ENCODE data around the gene EYS. TPM values are rescaled to one million over a fixed set of nuclear protein-coding genes. Genes with fewer than 3 reads are reported as not detected.

Gene EYS
- total and polyA plus RNA-seq, 2 of the 13 experiments (the other 11 are each of a cell fraction or from before 2014, with no cell fraction given): 0.04 to 0.07 TPM

DNA sequence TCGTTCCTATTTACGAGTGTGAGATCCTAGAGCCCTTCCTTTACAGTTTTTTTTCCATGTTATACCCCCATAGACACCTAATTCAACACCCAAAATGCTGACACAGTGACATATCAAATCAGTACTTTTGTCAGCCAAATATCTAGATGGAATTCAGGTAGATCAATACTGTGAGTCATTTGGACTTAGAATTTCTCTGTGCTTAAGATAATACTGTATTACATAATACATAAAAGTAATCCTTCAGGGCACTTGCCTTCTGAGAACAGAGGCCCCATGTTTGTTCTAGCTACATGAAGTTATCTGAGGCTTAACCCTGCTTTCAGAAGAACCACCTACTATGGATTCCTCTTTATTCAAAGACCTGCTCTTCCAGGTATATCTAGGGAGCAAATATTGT is 1448.3 kb downstream of the EYS start (continued):
- TF ChIP-seq, protein P1, sequence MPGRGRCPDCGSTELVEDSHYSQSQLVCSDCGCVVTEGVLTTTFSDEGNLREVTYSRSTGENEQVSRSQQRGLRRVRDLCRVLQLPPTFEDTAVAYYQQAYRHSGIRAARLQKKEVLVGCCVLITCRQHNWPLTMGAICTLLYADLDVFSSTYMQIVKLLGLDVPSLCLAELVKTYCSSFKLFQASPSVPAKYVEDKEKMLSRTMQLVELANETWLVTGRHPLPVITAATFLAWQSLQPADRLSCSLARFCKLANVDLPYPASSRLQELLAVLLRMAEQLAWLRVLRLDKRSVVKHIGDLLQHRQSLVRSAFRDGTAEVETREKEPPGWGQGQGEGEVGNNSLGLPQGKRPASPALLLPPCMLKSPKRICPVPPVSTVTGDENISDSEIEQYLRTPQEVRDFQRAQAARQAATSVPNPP (CRISPR knock-in tag; IDR thresholded peaks at IDR 0.05): no peak
- TF ChIP-seq NR2F2 (IDR thresholded peaks at IDR 0.05; ENCODE audit: borderline replicate concordance, low read depth): peak; percentile 66; the same call in 1 of the 2 replicates
- TF ChIP-seq FOXJ3 (CRISPR knock-in tag; IDR thresholded peaks at IDR 0.05; ENCODE audit: borderline replicate concordance): 0 out of 2 replicates have a peak, but pooled peaks have one; percentile 6
- no peak for TF ChIP-seq ZNF777 (CRISPR knock-in tag; IDR thresholded peaks at IDR 0.05)
- no peak for TF ChIP-seq SOX6 (IDR thresholded peaks at IDR 0.05)
- TF ChIP-seq SOX6 (CRISPR knock-in tag; IDR thresholded peaks at IDR 0.05): peak; percentile 58
- TF ChIP-seq ARNT (IDR thresholded peaks at IDR 0.05): no peak
- TF ChIP-seq NR2F6 (IDR thresholded peaks at IDR 0.05): 0 out of 2 replicates have a peak, but pooled peaks have one; percentile 35
- TF ChIP-seq NR2F6 (CRISPR knock-in tag; IDR thresholded peaks at IDR 0.05): no peak
- TF ChIP-seq, protein P2, sequence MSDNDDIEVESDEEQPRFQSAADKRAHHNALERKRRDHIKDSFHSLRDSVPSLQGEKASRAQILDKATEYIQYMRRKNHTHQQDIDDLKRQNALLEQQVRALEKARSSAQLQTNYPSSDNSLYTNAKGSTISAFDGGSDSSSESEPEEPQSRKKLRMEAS (IDR thresholded peaks at IDR 0.05): no peak
- peak; percentile 61; the same call in 1 of the 2 replicates for TF ChIP-seq FOSL2 (CRISPR knock-in tag; IDR thresholded peaks at IDR 0.05)
- TF ChIP-seq, protein P3, sequence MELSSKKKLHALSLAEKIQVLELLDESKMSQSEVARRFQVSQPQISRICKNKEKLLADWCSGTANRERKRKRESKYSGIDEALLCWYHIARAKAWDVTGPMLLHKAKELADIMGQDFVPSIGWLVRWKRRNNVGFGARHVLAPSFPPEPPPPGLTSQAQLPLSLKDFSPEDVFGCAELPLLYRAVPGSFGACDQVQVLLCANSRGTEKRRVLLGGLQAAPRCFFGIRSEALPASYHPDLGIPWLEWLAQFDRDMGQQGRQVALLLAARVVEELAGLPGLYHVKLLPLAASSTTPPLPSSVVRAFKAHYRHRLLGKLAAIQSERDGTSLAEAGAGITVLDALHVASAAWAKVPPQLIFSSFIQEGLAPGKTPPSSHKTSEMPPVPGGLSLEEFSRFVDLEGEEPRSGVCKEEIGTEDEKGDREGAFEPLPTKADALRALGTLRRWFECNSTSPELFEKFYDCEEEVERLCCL (CRISPR knock-in tag; IDR thresholded peaks at IDR 0.05; ENCODE audit: borderline replicate concordance): no peak
- TF ChIP-seq MAZ (IDR thresholded peaks at IDR 0.05; ENCODE audit: borderline replicate concordance, low read depth, low read length): no peak
- TF ChIP-seq MAZ (CRISPR knock-in tag; IDR thresholded peaks at IDR 0.05; ENCODE audit: low read depth): no peak
- TF ChIP-seq ZNF543 (CRISPR knock-in tag; IDR thresholded peaks at IDR 0.05): no peak
- TF ChIP-seq ZNF143 (CRISPR knock-in tag; IDR thresholded peaks at IDR 0.05): no peak
- TF ChIP-seq RARG (CRISPR knock-in tag; IDR thresholded peaks at IDR 0.05; ENCODE audit: low read depth): no peak
- TF ChIP-seq GABPB1 (CRISPR knock-in tag; IDR thresholded peaks at IDR 0.05): no peak
- TF ChIP-seq, protein P4, sequence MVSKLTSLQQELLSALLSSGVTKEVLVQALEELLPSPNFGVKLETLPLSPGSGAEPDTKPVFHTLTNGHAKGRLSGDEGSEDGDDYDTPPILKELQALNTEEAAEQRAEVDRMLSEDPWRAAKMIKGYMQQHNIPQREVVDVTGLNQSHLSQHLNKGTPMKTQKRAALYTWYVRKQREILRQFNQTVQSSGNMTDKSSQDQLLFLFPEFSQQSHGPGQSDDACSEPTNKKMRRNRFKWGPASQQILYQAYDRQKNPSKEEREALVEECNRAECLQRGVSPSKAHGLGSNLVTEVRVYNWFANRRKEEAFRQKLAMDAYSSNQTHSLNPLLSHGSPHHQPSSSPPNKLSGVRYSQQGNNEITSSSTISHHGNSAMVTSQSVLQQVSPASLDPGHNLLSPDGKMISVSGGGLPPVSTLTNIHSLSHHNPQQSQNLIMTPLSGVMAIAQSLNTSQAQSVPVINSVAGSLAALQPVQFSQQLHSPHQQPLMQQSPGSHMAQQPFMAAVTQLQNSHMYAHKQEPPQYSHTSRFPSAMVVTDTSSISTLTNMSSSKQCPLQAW (CRISPR knock-in tag; IDR thresholded peaks at IDR 0.05): no peak
- TF ChIP-seq ZNF343 (CRISPR knock-in tag; IDR thresholded peaks at IDR 0.05): no peak
- TF ChIP-seq ZFP37 (CRISPR knock-in tag; IDR thresholded peaks at IDR 0.05; ENCODE audit: borderline replicate concordance): no peak
- no peak for TF ChIP-seq SCMH1 (CRISPR knock-in tag; IDR thresholded peaks at IDR 0.05; ENCODE audit: borderline replicate concordance)
- TF ChIP-seq ISL2 (CRISPR knock-in tag; IDR thresholded peaks at IDR 0.05): peak; percentile 64; the same call in 1 of the 2 replicates
- no peak for TF ChIP-seq SMARCC2 (IDR thresholded peaks at IDR 0.05)
- no peak for TF ChIP-seq ZNF224 (CRISPR knock-in tag; IDR thresholded peaks at IDR 0.05)
- TF ChIP-seq ETV5 (CRISPR knock-in tag; IDR thresholded peaks at IDR 0.05; ENCODE audit: borderline replicate concordance): no peak
- TF ChIP-seq, protein P5, sequence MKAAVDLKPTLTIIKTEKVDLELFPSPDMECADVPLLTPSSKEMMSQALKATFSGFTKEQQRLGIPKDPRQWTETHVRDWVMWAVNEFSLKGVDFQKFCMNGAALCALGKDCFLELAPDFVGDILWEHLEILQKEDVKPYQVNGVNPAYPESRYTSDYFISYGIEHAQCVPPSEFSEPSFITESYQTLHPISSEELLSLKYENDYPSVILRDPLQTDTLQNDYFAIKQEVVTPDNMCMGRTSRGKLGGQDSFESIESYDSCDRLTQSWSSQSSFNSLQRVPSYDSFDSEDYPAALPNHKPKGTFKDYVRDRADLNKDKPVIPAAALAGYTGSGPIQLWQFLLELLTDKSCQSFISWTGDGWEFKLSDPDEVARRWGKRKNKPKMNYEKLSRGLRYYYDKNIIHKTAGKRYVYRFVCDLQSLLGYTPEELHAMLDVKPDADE (CRISPR knock-in tag; IDR thresholded peaks at IDR 0.05): no peak
- TF ChIP-seq ZNF17 (CRISPR knock-in tag; IDR thresholded peaks at IDR 0.05): no peak

Measured in HepG2 (cell line).